ENCODE data around the gene MS4A15. TPM values are rescaled to one million over a fixed set of nuclear protein-coding genes. Genes with fewer than 3 reads are reported as not detected.

The MS4A15 gene
- total and polyA plus RNA-seq, 5 donors from 2014 or later, result not detected

DNA sequence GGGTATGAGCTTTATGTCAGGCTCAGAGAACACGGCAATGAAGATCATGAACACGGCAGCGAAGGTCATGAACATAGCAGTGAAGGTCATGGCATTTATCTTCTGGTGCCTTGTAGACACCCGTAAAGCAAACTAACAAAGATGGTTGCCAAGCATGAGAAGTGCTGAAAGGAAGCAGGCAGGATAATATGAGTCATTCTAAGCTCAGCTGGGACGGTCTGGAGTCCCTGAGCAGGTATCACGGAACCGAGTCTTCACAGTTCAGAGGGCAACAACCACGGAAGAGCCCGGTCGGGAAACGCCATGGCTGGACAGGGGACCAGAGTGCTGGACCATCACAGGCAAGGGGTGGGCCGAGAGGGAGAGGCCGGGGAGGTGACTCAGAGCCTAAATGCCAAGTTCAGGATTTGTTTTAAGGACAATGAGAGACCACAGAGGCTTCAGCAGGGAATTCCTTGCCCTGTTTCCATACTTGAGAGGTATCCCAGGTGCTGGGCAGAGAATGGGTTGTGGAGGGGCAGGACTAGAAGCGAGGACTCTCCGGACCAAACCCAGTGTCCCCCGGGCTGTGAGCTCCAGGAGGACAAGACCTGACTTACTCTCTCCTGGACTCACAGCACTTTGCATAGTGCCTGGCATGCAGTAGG, 15.3 kb downstream of the MS4A15 start:
- DNase-seq, result no peak
- peaks cover 0 to 2% (median 0%) of the 10 kb centered on the region in 7 donors for H3K9me3 Mint-ChIP-seq

DNA sequence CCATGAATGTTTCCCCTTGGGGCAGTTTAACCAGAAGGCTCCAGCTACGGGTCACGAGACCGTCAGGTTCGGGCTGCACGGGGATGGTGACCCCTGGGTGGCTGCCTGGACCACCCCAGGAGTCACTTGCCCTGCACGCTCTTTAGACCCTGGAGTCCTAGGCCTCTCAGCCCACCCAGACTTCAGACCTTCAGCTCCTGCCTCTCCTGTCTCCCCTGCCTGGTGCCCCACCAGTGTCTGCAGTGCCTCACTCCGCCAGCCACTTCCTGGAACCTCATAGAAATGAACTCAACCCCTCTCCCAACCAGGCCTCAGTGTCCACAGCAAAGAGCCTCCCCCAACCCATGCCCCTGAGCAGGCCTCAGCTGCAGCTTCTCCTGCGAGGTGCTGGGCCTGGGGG, 16.0 kb downstream of the MS4A15 start:
- Mint-ChIP-seq H3K9me3 (no peaks in the 10 kb centered on the region), H3K4me3 (no peak overlapping the region), H3K4me1 (peaks cover 0 to 10% (median 4%) of the 10 kb centered on the region in 4 donors), H3K27me3 (peaks cover 23% of the 10 kb centered on the region), H3K27ac (no peak overlapping the region), H3K36me3 (no peaks in the 10 kb centered on the region)
- H3K4me1 ChIP-seq (ENCODE audit: control insufficient read depth, insufficient read depth, low read length, poor library complexity, severe bottlenecking), result no peaks in the 10 kb centered on the region
- H3K36me3 ChIP-seq (ENCODE audit: control insufficient read depth, insufficient read depth, low read length), result no peaks in the 10 kb centered on the region
- ATAC-seq (ENCODE audit: low read depth in 2 of 2) (no peak), DNase-seq (no peak)
- H3K4me3 ChIP-seq (ENCODE audit: low read depth, low read length), result no peak overlapping the region
- no peaks in the 10 kb centered on the region for H3K9me3 ChIP-seq (ENCODE audit: control insufficient read depth in 2 of 2, low read length in 2 of 2)
- H3K27me3 ChIP-seq (ENCODE audit: control insufficient read depth, insufficient read depth, low read length), result no peaks in the 10 kb centered on the region
- H3K27ac ChIP-seq (ENCODE audit: insufficient read depth, low read length, poor library complexity, severe bottlenecking), result no peak overlapping the region

More for the DNA sequence above, 15.3 kb downstream of the MS4A15 start:
- H3K4me1 ChIP-seq (ENCODE audit: control insufficient read depth, insufficient read depth, low read length, poor library complexity, severe bottlenecking), result no peaks in the 10 kb centered on the region
- Mint-ChIP-seq H3K27me3 (peaks cover 23% of the 10 kb centered on the region), H3K36me3 (no peaks in the 10 kb centered on the region), H3K4me1 (peaks cover 0 to 10% (median 5%) of the 10 kb centered on the region in 4 donors), H3K4me3 (no peak overlapping the region), H3K27ac (no peak overlapping the region)
- H3K4me3 ChIP-seq (ENCODE audit: low read depth, low read length), result no peak overlapping the region
- H3K27me3 ChIP-seq (ENCODE audit: control insufficient read depth, insufficient read depth, low read length), result no peaks in the 10 kb centered on the region
- H3K27ac ChIP-seq (ENCODE audit: insufficient read depth, low read length, poor library complexity, severe bottlenecking), result no peak overlapping the region
- no peaks in the 10 kb centered on the region for H3K9me3 ChIP-seq (ENCODE audit: control insufficient read depth in 2 of 2, low read length in 2 of 2)
- ATAC-seq (ENCODE audit: low read depth in 2 of 2), result no peak
- no peaks in the 10 kb centered on the region for H3K36me3 ChIP-seq (ENCODE audit: control insufficient read depth, insufficient read depth, low read length)

DNA sequence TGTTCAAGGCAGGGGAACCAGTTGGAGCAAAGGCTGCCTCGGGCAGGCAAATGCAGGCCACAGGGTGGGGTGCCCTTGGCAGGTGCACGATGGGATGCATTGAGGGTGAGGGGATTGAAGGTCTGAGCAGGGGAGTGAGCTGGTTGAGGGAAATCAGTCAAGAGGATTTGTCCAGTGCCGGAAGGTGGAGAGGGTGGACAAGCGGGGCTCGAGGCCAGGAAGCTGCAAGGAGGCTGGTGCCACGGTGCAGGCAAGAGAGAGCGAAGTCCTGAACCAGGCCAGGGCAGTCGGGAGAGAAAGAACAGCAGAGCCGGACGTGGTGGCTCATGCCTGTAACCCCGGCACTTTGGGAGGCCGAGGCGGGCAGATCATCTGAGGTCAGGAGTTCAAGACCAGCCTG, 18.1 kb downstream of the MS4A15 start:
- ATAC-seq (ENCODE audit: low read depth in 2 of 2), result no peak
- H3K27me3 Mint-ChIP-seq, result peaks cover 14% of the 10 kb centered on the region
- no peak for DNase-seq
- no peak overlapping the region for H3K4me3 ChIP-seq (ENCODE audit: low read depth, low read length)
- H3K4me1 ChIP-seq (ENCODE audit: control insufficient read depth, insufficient read depth, low read length, poor library complexity, severe bottlenecking), result no peaks in the 10 kb centered on the region
- peak overlapping the region in 1 of 3 donors; percentile 28 for H3K27ac Mint-ChIP-seq
- no peaks in the 10 kb centered on the region for H3K9me3 ChIP-seq (ENCODE audit: control insufficient read depth in 2 of 2, low read length in 2 of 2)
- H3K36me3 ChIP-seq (ENCODE audit: control insufficient read depth, insufficient read depth, low read length), result no peaks in the 10 kb centered on the region
- H3K36me3 Mint-ChIP-seq, result no peaks in the 10 kb centered on the region
- H3K27ac ChIP-seq (ENCODE audit: insufficient read depth, low read length, poor library complexity, severe bottlenecking), result no peak overlapping the region
- H3K27me3 ChIP-seq (ENCODE audit: control insufficient read depth, insufficient read depth, low read length), result no peaks in the 10 kb centered on the region
- no peak overlapping the region for H3K4me3 Mint-ChIP-seq
- peaks cover 0 to 10% (median 4%) of the 10 kb centered on the region in 4 donors for H3K4me1 Mint-ChIP-seq
- H3K9me3 Mint-ChIP-seq, result no peaks in the 10 kb centered on the region

DNA sequence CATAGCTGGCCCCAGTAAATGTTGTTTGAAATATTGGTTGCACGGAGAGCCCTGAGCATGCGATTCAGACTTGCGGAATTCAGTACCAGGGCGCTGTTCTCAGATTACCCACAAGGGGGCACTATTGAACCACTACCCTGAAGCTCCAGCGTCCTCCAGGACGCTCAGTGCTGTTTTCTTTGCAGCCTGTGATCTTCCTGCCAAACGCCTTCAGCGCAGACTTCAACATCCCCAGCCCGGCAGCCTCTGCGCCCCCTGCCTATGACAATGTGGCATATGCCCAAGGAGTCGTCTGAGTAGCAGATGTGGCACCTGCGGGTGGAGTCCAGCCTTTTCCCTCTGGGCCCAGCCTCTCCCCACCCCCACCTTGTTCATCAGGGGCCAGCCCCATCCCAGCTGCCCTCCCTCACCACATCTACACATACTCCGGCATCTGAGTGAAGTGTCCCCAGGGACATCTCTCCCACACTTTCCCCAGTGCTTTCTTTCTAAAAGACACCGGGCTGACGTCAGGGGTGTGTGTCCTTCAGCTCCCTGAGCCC, 18.8 kb downstream of the MS4A15 start:
- no peak overlapping the region for H3K4me3 Mint-ChIP-seq
- peak; percentile 80 to 90 for ATAC-seq (ENCODE audit: low read depth in 2 of 2)
- H3K27me3 Mint-ChIP-seq, result peaks cover 14% of the 10 kb centered on the region
- no peak overlapping the region for H3K4me3 ChIP-seq (ENCODE audit: low read depth, low read length)
- H3K4me1 ChIP-seq (ENCODE audit: control insufficient read depth, insufficient read depth, low read length, poor library complexity, severe bottlenecking), result no peaks in the 10 kb centered on the region
- H3K4me1 Mint-ChIP-seq, result peaks cover 0 to 10% (median 4%) of the 10 kb centered on the region in 4 donors
- no peaks in the 10 kb centered on the region for H3K9me3 ChIP-seq (ENCODE audit: control insufficient read depth in 2 of 2, low read length in 2 of 2)
- no peaks in the 10 kb centered on the region for H3K36me3 ChIP-seq (ENCODE audit: control insufficient read depth, insufficient read depth, low read length)
- no peaks in the 10 kb centered on the region for H3K9me3 Mint-ChIP-seq
- peak overlapping the region in 1 of 3 donors; percentile 42 for H3K27ac Mint-ChIP-seq
- DNase-seq, result peak; percentile 56 to 89 (median 78)
- no peaks in the 10 kb centered on the region for H3K27me3 ChIP-seq (ENCODE audit: control insufficient read depth, insufficient read depth, low read length)
- H3K36me3 Mint-ChIP-seq, result no peaks in the 10 kb centered on the region
- H3K27ac ChIP-seq (ENCODE audit: insufficient read depth, low read length, poor library complexity, severe bottlenecking), result no peak overlapping the region

DNA sequence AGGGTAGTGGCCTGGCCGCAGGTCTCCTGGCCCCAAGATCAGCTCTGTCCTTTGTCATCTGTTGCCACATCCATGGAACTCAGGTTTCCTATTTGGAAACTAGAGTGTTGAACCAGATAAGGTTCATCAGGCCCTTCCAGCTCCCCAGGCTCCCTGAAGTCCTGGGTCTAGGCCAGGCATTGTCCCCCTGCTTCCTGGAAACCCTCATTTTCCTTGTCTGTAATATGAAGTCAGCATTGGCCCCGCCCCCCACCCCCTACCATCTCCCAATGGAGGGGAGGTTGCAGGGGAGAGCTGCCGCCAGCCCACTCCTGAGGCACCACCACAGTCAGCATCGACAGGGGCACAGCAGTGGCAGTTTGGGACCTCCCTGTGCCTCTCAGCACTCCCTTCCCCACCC, 19.5 kb downstream of the MS4A15 start:
- peak overlapping the region in 1 of 3 donors; percentile 55 for H3K27ac Mint-ChIP-seq
- no peaks in the 10 kb centered on the region for H3K27me3 ChIP-seq (ENCODE audit: control insufficient read depth, insufficient read depth, low read length)
- H3K4me1 ChIP-seq (ENCODE audit: control insufficient read depth, insufficient read depth, low read length, poor library complexity, severe bottlenecking), result no peaks in the 10 kb centered on the region
- no peak overlapping the region for H3K27ac ChIP-seq (ENCODE audit: insufficient read depth, low read length, poor library complexity, severe bottlenecking)
- no peak for DNase-seq
- no peaks in the 10 kb centered on the region for H3K36me3 Mint-ChIP-seq
- no peak overlapping the region for H3K4me3 ChIP-seq (ENCODE audit: low read depth, low read length)
- H3K9me3 Mint-ChIP-seq, result no peaks in the 10 kb centered on the region
- peaks cover 13% of the 10 kb centered on the region for H3K27me3 Mint-ChIP-seq
- H3K36me3 ChIP-seq (ENCODE audit: control insufficient read depth, insufficient read depth, low read length), result no peaks in the 10 kb centered on the region
- no peak for ATAC-seq (ENCODE audit: low read depth in 2 of 2)
- peaks cover 0 to 10% (median 4%) of the 10 kb centered on the region in 4 donors for H3K4me1 Mint-ChIP-seq
- H3K9me3 ChIP-seq (ENCODE audit: control insufficient read depth in 2 of 2, low read length in 2 of 2), result no peaks in the 10 kb centered on the region
- H3K4me3 Mint-ChIP-seq, result no peak overlapping the region

DNA sequence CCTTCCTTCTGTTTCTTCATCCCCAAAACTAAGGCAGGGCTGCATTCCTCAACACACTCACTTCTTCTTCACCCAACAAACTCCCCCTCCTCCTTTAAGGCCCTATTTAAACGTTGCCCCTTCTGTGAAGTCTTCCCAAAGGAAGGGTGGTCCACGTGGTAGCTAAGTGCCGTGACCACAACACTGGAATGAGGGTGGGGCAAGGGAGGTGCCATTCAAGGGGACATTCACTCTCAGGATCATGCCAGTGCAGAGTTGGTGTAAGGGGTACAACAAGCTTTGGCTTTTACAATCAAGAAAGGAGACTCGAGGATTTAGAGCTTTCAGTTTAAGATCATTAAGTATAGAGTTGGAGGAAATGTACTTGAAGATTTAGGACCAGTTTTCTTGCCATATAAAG, 20.4 kb downstream of the MS4A15 start:
- Histone ChIP-seq H3K9me3 (ENCODE audit: control insufficient read depth in 2 of 2, low read length in 2 of 2) (no peaks in the 10 kb centered on the region), H3K27ac (ENCODE audit: insufficient read depth, low read length, poor library complexity, severe bottlenecking) (no peak overlapping the region), H3K36me3 (ENCODE audit: control insufficient read depth, insufficient read depth, low read length) (no peaks in the 10 kb centered on the region), H3K27me3 (ENCODE audit: control insufficient read depth, insufficient read depth, low read length) (no peaks in the 10 kb centered on the region), H3K4me1 (ENCODE audit: control insufficient read depth, insufficient read depth, low read length, poor library complexity, severe bottlenecking) (no peaks in the 10 kb centered on the region), H3K4me3 (ENCODE audit: low read depth, low read length) (no peak overlapping the region)
- Mint-ChIP-seq H3K36me3 (no peaks in the 10 kb centered on the region), H3K27me3 (peaks cover 7% of the 10 kb centered on the region), H3K27ac (peak overlapping the region in 1 of 3 donors; percentile 49), H3K4me3 (no peak overlapping the region), H3K9me3 (no peaks in the 10 kb centered on the region), H3K4me1 (peaks cover 0 to 10% (median 4%) of the 10 kb centered on the region in 4 donors)
- DNase-seq, result no peak
- ATAC-seq (ENCODE audit: low read depth in 2 of 2), result no peak

DNA sequence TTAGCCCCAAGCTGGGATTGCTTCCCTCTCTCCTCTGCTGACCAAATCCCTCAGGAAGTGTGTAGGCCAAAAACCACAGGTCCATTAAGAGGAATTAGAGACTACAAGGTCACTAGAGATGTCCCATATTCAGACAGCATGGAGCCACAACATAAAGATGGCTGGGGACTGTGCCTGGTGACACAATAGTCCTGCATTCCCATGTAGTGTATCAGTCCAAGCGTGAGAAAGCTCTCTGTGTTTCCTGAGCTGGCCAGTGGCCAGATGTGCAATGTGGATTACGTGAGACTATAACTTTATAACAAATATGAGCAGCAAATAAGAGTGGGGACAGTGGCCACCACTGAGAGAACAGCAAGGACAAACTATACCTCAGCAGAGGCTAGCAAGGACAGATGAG, 20.9 kb downstream of the MS4A15 start:
- Histone ChIP-seq H3K4me3 (ENCODE audit: low read depth, low read length) (no peak overlapping the region), H3K9me3 (ENCODE audit: control insufficient read depth in 2 of 2, low read length in 2 of 2) (no peaks in the 10 kb centered on the region), H3K4me1 (ENCODE audit: control insufficient read depth, insufficient read depth, low read length, poor library complexity, severe bottlenecking) (no peaks in the 10 kb centered on the region), H3K27me3 (ENCODE audit: control insufficient read depth, insufficient read depth, low read length) (no peaks in the 10 kb centered on the region), H3K27ac (ENCODE audit: insufficient read depth, low read length, poor library complexity, severe bottlenecking) (no peak overlapping the region), H3K36me3 (ENCODE audit: control insufficient read depth, insufficient read depth, low read length) (no peaks in the 10 kb centered on the region)
- Mint-ChIP-seq H3K36me3 (no peaks in the 10 kb centered on the region), H3K9me3 (no peaks in the 10 kb centered on the region), H3K27me3 (peaks cover 7% of the 10 kb centered on the region), H3K4me3 (no peak overlapping the region), H3K27ac (no peak overlapping the region), H3K4me1 (peaks cover 0 to 10% (median 4%) of the 10 kb centered on the region in 4 donors)
- ATAC-seq (ENCODE audit: low read depth in 2 of 2), result no peak
- no peak for DNase-seq

DNA sequence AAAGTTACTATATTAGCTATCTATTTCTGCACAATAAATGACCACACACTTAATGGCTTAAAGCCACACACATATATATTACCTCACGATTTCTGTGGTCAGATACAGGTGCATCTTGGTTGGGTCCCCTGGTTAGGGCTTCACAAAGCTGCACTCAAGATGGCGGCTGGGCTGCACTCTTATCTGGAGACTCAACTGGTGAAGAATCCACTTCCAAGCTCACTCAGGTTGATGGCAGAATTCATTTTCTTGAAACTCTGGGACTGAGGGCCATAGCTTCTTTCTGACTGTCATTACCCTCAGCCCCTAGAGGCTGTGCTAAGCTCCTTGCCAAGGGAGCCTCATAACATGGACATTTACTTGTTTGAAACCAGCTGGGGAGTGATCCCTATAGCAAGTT, 23.4 kb downstream of the MS4A15 start:
- ATAC-seq (ENCODE audit: low read depth in 2 of 2) (no peak), DNase-seq (no peak)
- no peak overlapping the region for H3K4me3 ChIP-seq (ENCODE audit: low read depth, low read length)
- H3K27ac ChIP-seq (ENCODE audit: insufficient read depth, low read length, poor library complexity, severe bottlenecking), result no peak overlapping the region
- no peaks in the 10 kb centered on the region for H3K4me1 ChIP-seq (ENCODE audit: control insufficient read depth, insufficient read depth, low read length, poor library complexity, severe bottlenecking)
- no peaks in the 10 kb centered on the region for H3K36me3 Mint-ChIP-seq
- no peaks in the 10 kb centered on the region for H3K9me3 ChIP-seq (ENCODE audit: control insufficient read depth in 2 of 2, low read length in 2 of 2)
- H3K9me3 Mint-ChIP-seq, result no peaks in the 10 kb centered on the region
- H3K27ac Mint-ChIP-seq, result no peak overlapping the region
- H3K4me3 Mint-ChIP-seq, result no peak overlapping the region
- peaks cover 6% of the 10 kb centered on the region for H3K27me3 Mint-ChIP-seq
- no peaks in the 10 kb centered on the region for H3K36me3 ChIP-seq (ENCODE audit: control insufficient read depth, insufficient read depth, low read length)
- peaks cover 0 to 10% (median 2%) of the 10 kb centered on the region in 4 donors for H3K4me1 Mint-ChIP-seq
- H3K27me3 ChIP-seq (ENCODE audit: control insufficient read depth, insufficient read depth, low read length), result no peaks in the 10 kb centered on the region
